HUES6 (cell line): ENCODE data around the gene RFX2.

Source experiments
- H3K27ac ChIP-seq: 2 replicates; pipeline ENCODE4 v1.7.0; 2013; ENCODE audit warnings: low read depth, mild to moderate bottlenecking, low read length, inconsistent platforms
- H3K27me3 ChIP-seq: 2 replicates; pipeline ENCODE4 v1.6.1; 2013; ENCODE audit warnings: low read length; ENCODE audit not compliant: control insufficient read depth, insufficient read depth
- H3K36me3 ChIP-seq: 2 replicates; pipeline ENCODE4 v1.6.1; 2013; ENCODE audit warnings: low read length; ENCODE audit not compliant: control insufficient read depth, insufficient read depth
- H3K4me1 ChIP-seq: 2 replicates; pipeline ENCODE4 v1.6.1; 2013; ENCODE audit warnings: low read length; ENCODE audit not compliant: control insufficient read depth, insufficient read depth
- H3K4me3 ChIP-seq: 2 replicates; pipeline ENCODE4 v1.5.1; 2013; ENCODE audit warnings: low read depth, low read length
- H3K9ac ChIP-seq: one replicate; pipeline ENCODE4 v1.6.1; 2013; ENCODE audit warnings: mild to moderate bottlenecking, low read length
- H3K9me3 ChIP-seq: 2 replicates; pipeline ENCODE4 v1.6.1; 2013; ENCODE audit warnings: low read depth, low read length; ENCODE audit not compliant: control insufficient read depth, insufficient read depth

RFX2 gene

GRCh38 chr19:6103894-6104293 lies 6.4 kb downstream of the RFX2 start:
- Histone ChIP-seq H3K9ac (no peak overlapping the region), H3K4me3 (no peak overlapping the region), H3K27ac (no peak overlapping the region), H3K27me3 (peaks cover 15% of the 10 kb centered on the region), H3K36me3 (no peaks in the 10 kb centered on the region), H3K4me1 (peaks cover 7% of the 10 kb centered on the region; the same call in 1 of the 2 replicates), H3K9me3 (no peaks in the 10 kb centered on the region)

- peaks cover 7% of the 10 kb centered on the region; the same call in 1 of the 2 replicates for H3K4me1 ChIP-seq
- H3K27ac ChIP-seq, result no peak overlapping the region
- no peaks in the 10 kb centered on the region for H3K36me3 ChIP-seq
- no peak overlapping the region for H3K4me3 ChIP-seq
- H3K9me3 ChIP-seq, result no peaks in the 10 kb centered on the region
- peaks cover 8% of the 10 kb centered on the region for H3K27me3 ChIP-seq
- no peak overlapping the region for H3K9ac ChIP-seq
These were observed 7.1 kb downstream of the RFX2 start for GRCh38 chr19:6103217-6103644.

- Histone ChIP-seq H3K27me3 (no peaks in the 10 kb centered on the region), H3K9ac (no peak overlapping the region), H3K27ac (no peak overlapping the region), H3K9me3 (no peaks in the 10 kb centered on the region), H3K4me3 (no peak overlapping the region), H3K4me1 (peaks cover 7% of the 10 kb centered on the region; the same call in 1 of the 2 replicates), H3K36me3 (no peaks in the 10 kb centered on the region)
These were observed 8.3 kb downstream of the RFX2 start for GRCh38 chr19:6101991-6102390.

- Histone ChIP-seq H3K4me3 (no peak overlapping the region), H3K27ac (no peak overlapping the region), H3K4me1 (peaks cover 7% of the 10 kb centered on the region; the same call in 1 of the 2 replicates)
These were observed 8.9 kb downstream of the RFX2 start for GRCh38 chr19:6101291-6101825.

GRCh38 chr19:6100284-6100915 lies 9.9 kb downstream of the RFX2 start:
- no peak overlapping the region for H3K27ac ChIP-seq

More at GRCh38 chr19:6101291-6101825, 8.9 kb downstream of the RFX2 start:
- H3K27me3 ChIP-seq, result no peaks in the 10 kb centered on the region
- no peaks in the 10 kb centered on the region for H3K9me3 ChIP-seq
- no peak overlapping the region for H3K9ac ChIP-seq
- H3K36me3 ChIP-seq, result no peaks in the 10 kb centered on the region

GRCh38 chr19:6099599-6099998 lies 10.7 kb downstream of the RFX2 start:
- Histone ChIP-seq H3K9ac (no peak overlapping the region), H3K27ac (no peak overlapping the region), H3K9me3 (no peaks in the 10 kb centered on the region), H3K4me3 (no peak overlapping the region), H3K4me1 (peaks cover 7% of the 10 kb centered on the region; the same call in 1 of the 2 replicates), H3K27me3 (no peaks in the 10 kb centered on the region), H3K36me3 (no peaks in the 10 kb centered on the region)

More at GRCh38 chr19:6100284-6100915, 9.9 kb downstream of the RFX2 start:
- Histone ChIP-seq H3K36me3 (no peaks in the 10 kb centered on the region), H3K27me3 (no peaks in the 10 kb centered on the region), H3K4me1 (peaks cover 7% of the 10 kb centered on the region; the same call in 1 of the 2 replicates), H3K9me3 (no peaks in the 10 kb centered on the region), H3K9ac (no peak overlapping the region), H3K4me3 (no peak overlapping the region)

- H3K9me3 ChIP-seq, result no peaks in the 10 kb centered on the region
- H3K4me3 ChIP-seq, result no peak overlapping the region
- H3K36me3 ChIP-seq, result no peaks in the 10 kb centered on the region
- no peaks in the 10 kb centered on the region for H3K27me3 ChIP-seq
- peaks cover 7% of the 10 kb centered on the region; the same call in 1 of the 2 replicates for H3K4me1 ChIP-seq
- no peak overlapping the region for H3K9ac ChIP-seq
- H3K27ac ChIP-seq, result no peak overlapping the region
These were observed 11.3 kb downstream of the RFX2 start for GRCh38 chr19:6099033-6099432.

GRCh38 chr19:6098574-6098973 lies 11.7 kb downstream of the RFX2 start:
- peaks cover 3% of the 10 kb centered on the region; the same call in 1 of the 2 replicates for H3K27me3 ChIP-seq
- H3K27ac ChIP-seq, result no peak overlapping the region
- H3K9me3 ChIP-seq, result no peaks in the 10 kb centered on the region
- H3K4me1 ChIP-seq, result peaks cover 7% of the 10 kb centered on the region; the same call in 1 of the 2 replicates
- no peaks in the 10 kb centered on the region for H3K36me3 ChIP-seq
- no peak overlapping the region for H3K4me3 ChIP-seq
- H3K9ac ChIP-seq, result no peak overlapping the region

- H3K9ac ChIP-seq, result no peak overlapping the region
- peaks cover 7% of the 10 kb centered on the region for H3K27me3 ChIP-seq
- peaks cover 7% of the 10 kb centered on the region; the same call in 1 of the 2 replicates for H3K4me1 ChIP-seq
- no peak overlapping the region for H3K4me3 ChIP-seq
- H3K9me3 ChIP-seq, result no peaks in the 10 kb centered on the region
- H3K36me3 ChIP-seq, result no peaks in the 10 kb centered on the region
- H3K27ac ChIP-seq, result no peak overlapping the region
These were observed 12.4 kb downstream of the RFX2 start for GRCh38 chr19:6097911-6098310.

GRCh38 chr19:6095760-6096159 lies 14.5 kb downstream of the RFX2 start:
- Histone ChIP-seq H3K9me3 (no peaks in the 10 kb centered on the region), H3K27me3 (peaks cover 15% of the 10 kb centered on the region), H3K36me3 (no peaks in the 10 kb centered on the region), H3K4me1 (peaks cover 20% of the 10 kb centered on the region), H3K4me3 (no peak overlapping the region), H3K9ac (no peak overlapping the region), H3K27ac (no peak overlapping the region)
